ENCODE data around the gene RNF19B.

GRCh38 chr1:32896451-32896850, 68.2 kb downstream of the RNF19B start:
- TF ChIP-seq, protein P1, sequence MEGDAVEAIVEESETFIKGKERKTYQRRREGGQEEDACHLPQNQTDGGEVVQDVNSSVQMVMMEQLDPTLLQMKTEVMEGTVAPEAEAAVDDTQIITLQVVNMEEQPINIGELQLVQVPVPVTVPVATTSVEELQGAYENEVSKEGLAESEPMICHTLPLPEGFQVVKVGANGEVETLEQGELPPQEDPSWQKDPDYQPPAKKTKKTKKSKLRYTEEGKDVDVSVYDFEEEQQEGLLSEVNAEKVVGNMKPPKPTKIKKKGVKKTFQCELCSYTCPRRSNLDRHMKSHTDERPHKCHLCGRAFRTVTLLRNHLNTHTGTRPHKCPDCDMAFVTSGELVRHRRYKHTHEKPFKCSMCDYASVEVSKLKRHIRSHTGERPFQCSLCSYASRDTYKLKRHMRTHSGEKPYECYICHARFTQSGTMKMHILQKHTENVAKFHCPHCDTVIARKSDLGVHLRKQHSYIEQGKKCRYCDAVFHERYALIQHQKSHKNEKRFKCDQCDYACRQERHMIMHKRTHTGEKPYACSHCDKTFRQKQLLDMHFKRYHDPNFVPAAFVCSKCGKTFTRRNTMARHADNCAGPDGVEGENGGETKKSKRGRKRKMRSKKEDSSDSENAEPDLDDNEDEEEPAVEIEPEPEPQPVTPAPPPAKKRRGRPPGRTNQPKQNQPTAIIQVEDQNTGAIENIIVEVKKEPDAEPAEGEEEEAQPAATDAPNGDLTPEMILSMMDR (IDR thresholded peaks at IDR 0.05 in 2 of 3, conservative IDR thresholded peaks at IDR 0.05 in 1 of 3; ENCODE audit: control insufficient read depth in 2 of 3, extremely low read depth in 1 of 3, insufficient read depth in 1 of 3, low read depth in 3 of 3, low read length in 3 of 3): no peak
- no peak for TF ChIP-seq MYC (IDR thresholded peaks at IDR 0.05; ENCODE audit: insufficient read depth, insufficient read length, insufficient replicate concordance, low read length, severe bottlenecking)
- no peak for TF ChIP-seq NR2F1 (conservative IDR thresholded peaks at IDR 0.05)
- TF ChIP-seq SMC3 (IDR thresholded peaks at IDR 0.05; ENCODE audit: borderline replicate concordance, low read length): no peak
- no peak for TF ChIP-seq ZNF384 (IDR thresholded peaks at IDR 0.05; ENCODE audit: borderline replicate concordance, low read depth, low read length)
- TF ChIP-seq JUND (IDR thresholded peaks at IDR 0.05; ENCODE audit: low read depth, low read length): no peak
